GM19238 (cell line): ENCODE measurements around the gene MAT2A.

ENCODE experiments used
- DNase-seq: peaks from one replicate; pipeline ENCODE4 v3.0.0; 2011; ENCODE audit warnings: low spot score; ENCODE audit not compliant: insufficient read length

MAT2A gene

GRCh38 chr2:85538507-85539360, at the start of gene MAT2A:
TSS of gene MAT2A (plus strand) at chr2:85539168. CDS start at chr2:85539288, 120 bp downstream.
- DNase-seq, result peak; percentile 82

- DNase-seq, result no peak
Measured at GRCh38 chr2:85490861-85491755, 47.9 kb upstream of the MAT2A start.

GRCh38 chr2:85496436-85496835, 42.5 kb upstream of the MAT2A start:
- DNase-seq, result no peak

GRCh38 chr2:85497944-85498630, 40.9 kb upstream of the MAT2A start:
- no peak for DNase-seq

GRCh38 chr2:85501248-85501647, 37.7 kb upstream of the MAT2A start:
- no peak for DNase-seq

GRCh38 chr2:85502720-85503119, 36.2 kb upstream of the MAT2A start:
- no peak for DNase-seq

GRCh38 chr2:85503168-85503850, 35.7 kb upstream of the MAT2A start:
- no peak for DNase-seq

GRCh38 chr2:85503851-85504777, 34.9 kb upstream of the MAT2A start:
- DNase-seq, result no peak

GRCh38 chr2:85504778-85505261, 34.1 kb upstream of the MAT2A start:
- no peak for DNase-seq

GRCh38 chr2:85505551-85506238, 33.3 kb upstream of the MAT2A start:
- DNase-seq, result no peak

- no peak for DNase-seq
Measured at GRCh38 chr2:85506768-85507181, 32.2 kb upstream of the MAT2A start.

- no peak for DNase-seq
Measured at GRCh38 chr2:85511008-85511811, 27.8 kb upstream of the MAT2A start.

- no peak for DNase-seq
Measured at GRCh38 chr2:85514323-85514722, 24.6 kb upstream of the MAT2A start.

GRCh38 chr2:85516653-85517389, 22.1 kb upstream of the MAT2A start:
- DNase-seq, result no peak

- DNase-seq, result no peak
Measured at GRCh38 chr2:85522090-85522647, 16.8 kb upstream of the MAT2A start.

- DNase-seq, result no peak
Measured at GRCh38 chr2:85523062-85523902, 15.7 kb upstream of the MAT2A start.
